ENCODE measurements around the gene CRYBG2.

GRCh38 chr1:26300578-26301275, 53.2 kb downstream of the CRYBG2 start:
- TF ChIP-seq CTCF (IDR thresholded peaks at IDR 0.05) (no peak), POLR2A (IDR thresholded peaks at IDR 0.05) (no peak)

All from testis (tissue), 2 donors.